Suprapubic skin (tissue), 4 donors: ENCODE data around the gene OR2Z1.
"Not testable (repeated sequence)": the region's sequence is repeated elsewhere in the genome, so short reads cannot be mapped to it uniquely, and the experiment has no call there.

Experiments used
- CTCF ChIP-seq, 2 donors: fragments of 200-600 bp in 1 of 2; fragments of 450-650 bp in 1 of 2; sonication (generic) in 1 of 2; IDR thresholded peaks; one replicate each; pipeline ENCODE4 v1.5.1; 2016 to 2019; ENCODE audit warnings: antibody characterized with exemption in 2 of 2, mild to moderate bottlenecking in 1 of 2, moderate library complexity in 1 of 2
- EP300 ChIP-seq: sonication (generic); formaldehyde crosslinking; IDR thresholded peaks from one replicate; pipeline ENCODE4 v1.6.1; 2017; ENCODE audit warnings: antibody characterized with exemption
- POLR2A ChIP-seq, 2 donors: fragments of 450-650 bp; IDR thresholded peaks; one replicate each; pipeline ENCODE4 v1.6.1; 2017; ENCODE audit warnings: antibody characterized with exemption in 2 of 2, mild to moderate bottlenecking in 2 of 2, moderate library complexity in 2 of 2
- POLR2AphosphoS5 ChIP-seq, 3 donors: sonication (generic); formaldehyde crosslinking; IDR thresholded peaks; one replicate each; pipeline ENCODE4 v1.6.1; 2017; ENCODE audit warnings: antibody characterized with exemption in 3 of 3

DNA sequence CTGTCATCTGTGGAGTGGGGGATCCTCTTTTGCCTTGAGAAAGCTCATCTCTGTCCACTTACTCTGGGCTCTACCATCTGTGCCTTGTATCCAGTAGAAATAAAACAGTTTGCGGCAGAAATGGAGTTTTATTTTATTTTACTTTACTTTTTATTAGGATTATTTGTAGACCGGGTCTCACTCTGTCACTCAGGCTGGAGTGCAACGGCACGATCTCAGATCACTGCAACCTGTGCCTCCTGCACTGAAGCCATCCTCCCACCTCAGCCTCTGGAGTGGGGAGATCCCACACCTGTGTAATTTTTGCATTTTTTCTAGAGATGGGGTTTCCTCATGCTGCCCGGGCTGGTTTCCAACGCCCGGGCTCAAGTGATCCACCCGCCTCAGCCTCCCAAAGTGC lies 47.8 kb downstream of the OR2Z1 start:
- TF ChIP-seq POLR2AphosphoS5 (IDR thresholded peaks at IDR 0.05); CTCF (IDR thresholded peaks at IDR 0.05); POLR2A (IDR thresholded peaks at IDR 0.05); EP300: not testable (repeated sequence)
